GM15510 (cell line): Measurements from ENCODE around the gene FNDC3A.

Experiments
- POLR2A ChIP-seq: IDR thresholded peaks from 3 replicates; pipeline ENCODE4 v1.6.1; 2011; ENCODE audit warnings: borderline replicate concordance; ENCODE audit not compliant: insufficient read length; ENCODE audit errors: extremely low read depth

The FNDC3A gene

GRCh38 chr13:49220856-49221589, 245.3 kb downstream of the FNDC3A start:
- TF ChIP-seq POLR2A: no peak

- no peak for TF ChIP-seq POLR2A
Observed at GRCh38 chr13:49221590-49221965, 245.9 kb downstream of the FNDC3A start.

GRCh38 chr13:49225223-49226042, 249.7 kb downstream of the FNDC3A start:
- TF ChIP-seq POLR2A: no peak

GRCh38 chr13:49226613-49227012, 250.9 kb downstream of the FNDC3A start:
- TF ChIP-seq POLR2A: no peak

- TF ChIP-seq POLR2A: no peak
Observed at GRCh38 chr13:49234741-49235140, 259.0 kb downstream of the FNDC3A start.

- TF ChIP-seq POLR2A: no peak
Observed at GRCh38 chr13:49235856-49236431, 260.2 kb downstream of the FNDC3A start.

- TF ChIP-seq POLR2A: no peak
Observed at GRCh38 chr13:49238621-49239020, 262.9 kb downstream of the FNDC3A start.

- TF ChIP-seq POLR2A: no peak
Observed at GRCh38 chr13:49240017-49240416, 264.3 kb downstream of the FNDC3A start.

GRCh38 chr13:49241296-49241695, 265.6 kb downstream of the FNDC3A start:
- TF ChIP-seq POLR2A: no peak

- no peak for TF ChIP-seq POLR2A
Observed at GRCh38 chr13:49245101-49245500, 269.4 kb downstream of the FNDC3A start.

- TF ChIP-seq POLR2A: no peak
Observed at GRCh38 chr13:49246850-49247642, 271.3 kb downstream of the FNDC3A start.

- peak; percentile 81 for TF ChIP-seq POLR2A
Observed at GRCh38 chr13:49247643-49248621, 272.2 kb downstream of the FNDC3A start, which contains the start of gene CDADC1. CDADC1 (plus strand) TSS chr13:49247925; CDS start chr13:49248038, 113 bp downstream.

GRCh38 chr13:49248622-49249002, 272.9 kb downstream of the FNDC3A start:
- TF ChIP-seq POLR2A: no peak

GRCh38 chr13:49251326-49251725, 275.6 kb downstream of the FNDC3A start:
- no peak for TF ChIP-seq POLR2A

- no peak for TF ChIP-seq POLR2A
Observed at GRCh38 chr13:49253310-49253709, 277.6 kb downstream of the FNDC3A start.
